ENCODE measurements around the gene SSBP3. TPM values are rescaled to one million over a fixed set of nuclear protein-coding genes. Genes with fewer than 3 reads are reported as not detected.

Gene SSBP3
- total RNA-seq, 4 donors from 2014 or later: 15.4 to 23.0 (median 18.2) TPM

DNA sequence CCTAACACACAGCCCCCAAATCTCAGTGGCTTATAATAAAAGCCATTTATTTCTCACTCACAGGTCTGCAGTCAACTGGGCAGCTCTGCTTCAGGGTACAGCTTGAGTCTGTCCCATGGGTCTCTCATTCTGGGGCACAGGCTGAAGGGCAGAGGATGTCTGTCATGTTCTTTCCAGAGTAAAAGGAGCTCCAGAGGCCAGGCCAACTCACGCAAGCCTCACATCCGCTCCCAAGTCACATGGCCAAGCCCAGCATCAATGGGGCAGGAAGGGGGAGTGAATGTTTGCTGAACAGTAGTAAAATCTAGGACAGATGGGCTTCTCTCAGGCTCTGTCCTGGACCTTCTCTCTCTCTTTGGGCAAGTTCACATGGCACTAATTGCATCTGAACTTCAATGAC is 7.1 kb upstream of the SSBP3 start:
- Histone ChIP-seq H3K9me3 (no peaks in the 10 kb centered on the region), H3K4me3 (replicated peaks in 1 of 3) (no peak overlapping the region), H3K27ac (peak overlapping the region in 1 of 3 donors; percentile 17), H3K27me3 (no peaks in the 10 kb centered on the region), H3K4me1 (peaks cover 0 to 6% of the 10 kb centered on the region in 2 donors), H3K36me3 (no peaks in the 10 kb centered on the region)
- intact Hi-C loops (cut with DNase I): no loop called here
- no peak for TF ChIP-seq POLR2A (IDR thresholded peaks at IDR 0.05)
- TF ChIP-seq, protein P1, sequence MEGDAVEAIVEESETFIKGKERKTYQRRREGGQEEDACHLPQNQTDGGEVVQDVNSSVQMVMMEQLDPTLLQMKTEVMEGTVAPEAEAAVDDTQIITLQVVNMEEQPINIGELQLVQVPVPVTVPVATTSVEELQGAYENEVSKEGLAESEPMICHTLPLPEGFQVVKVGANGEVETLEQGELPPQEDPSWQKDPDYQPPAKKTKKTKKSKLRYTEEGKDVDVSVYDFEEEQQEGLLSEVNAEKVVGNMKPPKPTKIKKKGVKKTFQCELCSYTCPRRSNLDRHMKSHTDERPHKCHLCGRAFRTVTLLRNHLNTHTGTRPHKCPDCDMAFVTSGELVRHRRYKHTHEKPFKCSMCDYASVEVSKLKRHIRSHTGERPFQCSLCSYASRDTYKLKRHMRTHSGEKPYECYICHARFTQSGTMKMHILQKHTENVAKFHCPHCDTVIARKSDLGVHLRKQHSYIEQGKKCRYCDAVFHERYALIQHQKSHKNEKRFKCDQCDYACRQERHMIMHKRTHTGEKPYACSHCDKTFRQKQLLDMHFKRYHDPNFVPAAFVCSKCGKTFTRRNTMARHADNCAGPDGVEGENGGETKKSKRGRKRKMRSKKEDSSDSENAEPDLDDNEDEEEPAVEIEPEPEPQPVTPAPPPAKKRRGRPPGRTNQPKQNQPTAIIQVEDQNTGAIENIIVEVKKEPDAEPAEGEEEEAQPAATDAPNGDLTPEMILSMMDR (IDR thresholded peaks at IDR 0.05): no peak
- peak; percentile 15 to 23 for DNase-seq
- WGBS, 2 donors: 38 to 68% methylated on average over 2 of the region's 2 CpGs

DNA sequence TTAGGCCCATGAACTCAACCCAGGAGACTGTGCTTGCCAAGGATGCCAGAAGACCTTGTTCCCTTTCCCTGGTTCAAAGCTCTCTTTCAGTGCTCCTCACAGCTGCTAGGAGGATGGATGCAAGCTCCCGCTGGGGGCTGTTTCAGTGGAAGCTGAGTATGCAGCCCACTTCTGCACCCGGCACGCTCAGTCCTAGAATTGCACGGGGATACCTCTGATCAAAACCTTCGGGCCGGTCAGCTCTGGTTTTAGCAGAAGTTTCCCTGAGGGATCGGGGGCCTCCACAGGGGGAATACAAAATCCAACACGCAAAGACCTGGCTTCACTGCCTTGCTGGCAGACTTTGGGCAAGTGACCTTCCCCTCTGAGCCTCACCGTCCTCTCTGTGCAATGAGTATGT is 4.2 kb upstream of the SSBP3 start:
- Histone ChIP-seq H3K4me3 (replicated peaks in 1 of 3) (no peak overlapping the region), H3K27me3 (no peaks in the 10 kb centered on the region), H3K27ac (no peak overlapping the region), H3K36me3 (no peaks in the 10 kb centered on the region), H3K9me3 (no peaks in the 10 kb centered on the region), H3K4me1 (peaks cover 2 to 12% of the 10 kb centered on the region in 2 donors)
- WGBS, 2 donors: 94 to 97% methylated on average over 9 of the region's 9 CpGs
- no peak for TF ChIP-seq POLR2A (IDR thresholded peaks at IDR 0.05)
- TF ChIP-seq, protein P1 (IDR thresholded peaks at IDR 0.05): no peak
- intact Hi-C loops (cut with DNase I): no loop called here
- no peak for DNase-seq

DNA sequence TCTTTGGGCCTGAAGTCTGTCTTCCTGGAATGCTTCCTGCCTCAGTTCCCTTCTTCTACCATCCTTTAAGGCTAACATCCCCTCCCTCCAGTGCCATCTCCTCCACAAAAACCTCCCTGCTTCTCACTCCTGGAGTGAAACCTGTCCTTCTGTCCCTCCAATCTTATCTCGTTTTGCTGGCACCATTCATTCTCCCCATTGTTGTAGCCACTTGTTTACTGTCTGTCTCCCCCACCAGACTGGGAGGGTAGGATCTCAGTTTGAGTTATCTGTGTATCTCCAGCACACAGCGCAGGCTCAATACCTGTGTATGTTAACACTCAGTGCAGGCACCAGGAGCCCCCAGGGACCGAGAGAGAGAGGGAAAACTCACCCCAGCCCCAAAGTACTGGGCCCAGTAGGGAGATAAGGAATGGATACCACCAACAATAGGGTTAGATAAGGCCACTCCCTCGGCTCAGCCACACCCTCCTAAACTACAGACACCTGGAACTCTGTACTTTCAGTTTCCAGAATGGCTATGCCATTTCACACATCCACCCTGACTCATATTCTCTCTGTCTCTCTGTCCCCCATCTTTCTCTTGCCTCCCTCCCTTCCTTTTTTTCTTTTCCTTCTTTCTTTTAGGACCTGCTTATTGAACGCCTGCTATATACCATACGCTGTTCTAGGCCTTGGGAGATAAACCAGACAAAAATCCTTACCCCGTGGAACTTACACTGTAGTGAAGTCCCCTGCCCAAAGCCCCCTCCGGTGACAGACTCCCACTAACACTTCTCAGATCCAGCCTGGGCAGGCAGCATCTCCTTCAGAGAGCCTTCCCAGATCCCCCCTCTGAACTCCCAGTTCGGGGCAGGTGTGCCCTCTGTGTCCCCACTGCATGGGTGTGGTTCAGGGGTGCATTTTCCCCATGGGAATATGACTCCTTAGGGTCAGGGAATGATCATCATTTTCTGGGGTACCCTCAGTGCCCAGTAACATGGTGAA is 3.3 kb upstream of the SSBP3 start:
- peak overlapping the region in 1 of 3 donors; percentile 86 for H3K27ac ChIP-seq
- DNase-seq: no peak
- intact Hi-C loops (cut with DNase I): loop anchor here (2.0 to 5.0 kb wide), 3 partner anchors 79 to 287 kb away; no protein-coding TSS in a partner anchor
- TF ChIP-seq, protein P1 (IDR thresholded peaks at IDR 0.05): no peak
- TF ChIP-seq POLR2A (IDR thresholded peaks at IDR 0.05): no peak
- H3K4me3 ChIP-seq (replicated peaks in 1 of 3): no peak overlapping the region
- 83 to 85% methylated on average over 9 of the region's 9 CpGs for WGBS, 2 donors
- peaks cover 5 to 18% of the 10 kb centered on the region in 2 donors for H3K4me1 ChIP-seq
- no peaks in the 10 kb centered on the region for H3K9me3 ChIP-seq
- H3K36me3 ChIP-seq: no peaks in the 10 kb centered on the region
- H3K27me3 ChIP-seq: no peaks in the 10 kb centered on the region

DNA sequence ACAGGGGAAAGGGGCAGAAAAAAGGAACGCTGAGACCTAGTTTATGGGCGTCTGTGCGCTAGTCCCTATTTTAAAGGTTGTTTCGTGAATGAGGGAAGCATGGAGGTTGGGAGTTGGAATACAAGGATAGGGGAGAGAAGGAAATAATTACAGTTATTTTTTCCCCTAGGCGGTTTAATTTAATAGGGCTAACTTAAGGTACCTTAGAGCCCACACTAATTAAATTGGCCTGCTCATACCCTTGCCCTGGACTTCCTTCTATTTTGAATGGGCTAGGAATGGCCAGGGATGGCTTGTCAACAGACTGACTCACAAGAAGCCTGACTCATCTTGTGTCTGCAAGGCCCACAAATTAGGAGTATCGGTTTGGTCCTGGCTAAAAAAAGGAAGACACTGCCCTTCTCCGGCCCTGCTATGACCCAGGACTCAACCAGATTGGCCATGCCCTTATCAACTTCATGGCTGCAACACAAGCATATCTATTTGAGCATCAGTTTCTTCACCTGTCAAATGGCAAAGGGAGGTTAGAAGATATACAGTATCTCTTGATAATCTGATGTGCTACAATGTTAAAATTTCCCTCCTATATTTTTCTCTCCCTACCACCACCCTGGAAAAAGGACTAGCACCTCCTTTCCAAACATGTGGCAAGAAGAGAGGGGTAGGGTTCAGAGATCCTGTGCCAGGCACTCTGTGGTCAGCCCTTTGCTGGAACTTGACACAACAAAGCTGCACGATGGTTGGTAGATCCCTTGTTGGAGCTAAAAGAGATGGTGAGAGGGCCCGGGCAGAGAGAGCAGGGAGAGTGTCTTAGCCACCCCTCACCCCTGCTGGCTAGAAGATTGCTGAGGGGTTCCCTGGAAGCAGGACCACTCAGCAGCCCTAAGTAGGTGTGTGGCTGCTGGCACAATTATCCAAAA is 2.2 kb upstream of the SSBP3 start:
- no peak for TF ChIP-seq POLR2A (IDR thresholded peaks at IDR 0.05)
- TF ChIP-seq, protein P1 (IDR thresholded peaks at IDR 0.05): no peak
- Histone ChIP-seq H3K4me1 (peaks cover 15 to 28% of the 10 kb centered on the region in 2 donors), H3K27ac (peak overlapping the region; percentile 49 to 86 (median 71)), H3K4me3 (replicated peaks in 1 of 3) (no peak overlapping the region), H3K36me3 (no peaks in the 10 kb centered on the region), H3K27me3 (no peaks in the 10 kb centered on the region), H3K9me3 (no peaks in the 10 kb centered on the region)
- intact Hi-C loops (cut with DNase I): loop anchor here (2.0 to 5.0 kb wide), 3 partner anchors 80 to 286 kb away; no protein-coding TSS in a partner anchor
- no peak for DNase-seq
- 69 to 74% methylated on average over 9 of the region's 9 CpGs for WGBS, 2 donors

Measured in thyroid gland (tissue), 4 donors.